22Rv1 (cell line): Measurements from ENCODE around the gene RBPJL.

Experiments used
- ZFX ChIP-seq: fragments of 450-650 bp; IDR thresholded peaks from 2 replicates; pipeline ENCODE4 v1.6.1; 2017; ENCODE audit warnings: antibody characterized with exemption, borderline replicate concordance
- TF ChIP-seq, protein P1 (sequence below): fragments of 450-650 bp; IDR thresholded peaks from 2 replicates; pipeline ENCODE4 v1.5.1; 2017; ENCODE audit warnings: mild to moderate bottlenecking

DNA sequence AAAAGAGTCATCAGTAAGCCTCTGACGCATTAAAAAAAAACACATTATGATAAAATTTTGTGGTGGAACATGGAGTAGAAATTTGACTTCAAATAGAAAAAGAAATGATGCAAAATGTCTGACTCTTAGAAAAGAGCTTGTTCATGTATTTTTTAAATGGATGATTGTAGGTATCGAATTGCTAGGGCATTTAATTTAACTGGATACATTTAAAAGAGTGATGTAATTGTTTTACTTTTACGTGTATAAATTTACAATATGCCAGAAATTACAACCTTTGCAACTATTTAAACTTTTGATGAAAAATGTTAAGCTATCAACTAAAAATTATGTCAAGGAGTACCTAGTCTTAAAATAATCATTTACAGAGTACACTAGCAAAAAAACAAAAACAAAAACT is 46.1 kb downstream of the RBPJL start:
- TF ChIP-seq, protein P1, sequence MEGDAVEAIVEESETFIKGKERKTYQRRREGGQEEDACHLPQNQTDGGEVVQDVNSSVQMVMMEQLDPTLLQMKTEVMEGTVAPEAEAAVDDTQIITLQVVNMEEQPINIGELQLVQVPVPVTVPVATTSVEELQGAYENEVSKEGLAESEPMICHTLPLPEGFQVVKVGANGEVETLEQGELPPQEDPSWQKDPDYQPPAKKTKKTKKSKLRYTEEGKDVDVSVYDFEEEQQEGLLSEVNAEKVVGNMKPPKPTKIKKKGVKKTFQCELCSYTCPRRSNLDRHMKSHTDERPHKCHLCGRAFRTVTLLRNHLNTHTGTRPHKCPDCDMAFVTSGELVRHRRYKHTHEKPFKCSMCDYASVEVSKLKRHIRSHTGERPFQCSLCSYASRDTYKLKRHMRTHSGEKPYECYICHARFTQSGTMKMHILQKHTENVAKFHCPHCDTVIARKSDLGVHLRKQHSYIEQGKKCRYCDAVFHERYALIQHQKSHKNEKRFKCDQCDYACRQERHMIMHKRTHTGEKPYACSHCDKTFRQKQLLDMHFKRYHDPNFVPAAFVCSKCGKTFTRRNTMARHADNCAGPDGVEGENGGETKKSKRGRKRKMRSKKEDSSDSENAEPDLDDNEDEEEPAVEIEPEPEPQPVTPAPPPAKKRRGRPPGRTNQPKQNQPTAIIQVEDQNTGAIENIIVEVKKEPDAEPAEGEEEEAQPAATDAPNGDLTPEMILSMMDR = no peak
- no peak for TF ChIP-seq ZFX
